ENCODE measurements around the gene ZFAND2B. TPM values are rescaled to one million over a fixed set of nuclear protein-coding genes. Genes with fewer than 3 reads are reported as not detected.

The ZFAND2B gene
- total RNA-seq, 1 donor from 2014 or later = 29.8 TPM

DNA sequence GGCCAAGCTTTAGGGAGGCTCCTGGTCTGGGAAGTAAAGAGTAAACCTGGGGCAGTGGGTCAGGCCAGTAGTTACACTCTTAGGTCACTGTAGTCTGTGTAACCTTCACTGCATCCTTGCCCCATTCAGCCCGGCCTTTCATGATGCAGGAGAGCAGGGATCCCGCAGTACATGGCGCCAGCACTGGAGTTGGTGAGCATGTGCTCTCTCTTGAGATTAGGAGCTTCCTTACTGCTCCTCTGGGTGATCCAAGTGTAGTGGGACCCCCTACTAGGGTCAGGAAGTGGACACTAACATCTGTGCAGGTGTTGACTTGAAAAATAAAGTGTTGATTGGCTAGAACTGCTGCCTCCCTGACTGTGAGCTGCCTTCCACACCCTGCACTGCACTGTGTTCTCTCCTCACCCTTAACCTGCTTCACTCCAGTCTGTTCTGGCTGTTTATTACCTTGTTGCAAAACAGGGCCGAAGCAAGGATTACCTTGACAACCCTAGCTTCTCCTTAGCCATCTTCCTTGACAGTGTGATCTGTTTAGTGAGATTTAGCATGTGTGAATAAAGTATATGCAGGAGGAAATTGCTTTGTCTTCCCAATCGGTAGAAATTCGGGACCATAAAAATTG lies 23.3 kb upstream of the ZFAND2B start:
- Mint-ChIP-seq H3K27me3 (ENCODE audit: low read depth) (no peaks in the 10 kb centered on the region), H3K27ac (ENCODE audit: unreplicated experiment) (no peak overlapping the region), H3K9me3 (ENCODE audit: low read depth) (no peaks in the 10 kb centered on the region), H3K36me3 (ENCODE audit: low read depth) (peaks cover 31% of the 10 kb centered on the region), H3K4me3 (ENCODE audit: unreplicated experiment) (no peak overlapping the region), H3K4me1 (ENCODE audit: low read depth) (peaks cover 12% of the 10 kb centered on the region)
- TF ChIP-seq, protein P1, sequence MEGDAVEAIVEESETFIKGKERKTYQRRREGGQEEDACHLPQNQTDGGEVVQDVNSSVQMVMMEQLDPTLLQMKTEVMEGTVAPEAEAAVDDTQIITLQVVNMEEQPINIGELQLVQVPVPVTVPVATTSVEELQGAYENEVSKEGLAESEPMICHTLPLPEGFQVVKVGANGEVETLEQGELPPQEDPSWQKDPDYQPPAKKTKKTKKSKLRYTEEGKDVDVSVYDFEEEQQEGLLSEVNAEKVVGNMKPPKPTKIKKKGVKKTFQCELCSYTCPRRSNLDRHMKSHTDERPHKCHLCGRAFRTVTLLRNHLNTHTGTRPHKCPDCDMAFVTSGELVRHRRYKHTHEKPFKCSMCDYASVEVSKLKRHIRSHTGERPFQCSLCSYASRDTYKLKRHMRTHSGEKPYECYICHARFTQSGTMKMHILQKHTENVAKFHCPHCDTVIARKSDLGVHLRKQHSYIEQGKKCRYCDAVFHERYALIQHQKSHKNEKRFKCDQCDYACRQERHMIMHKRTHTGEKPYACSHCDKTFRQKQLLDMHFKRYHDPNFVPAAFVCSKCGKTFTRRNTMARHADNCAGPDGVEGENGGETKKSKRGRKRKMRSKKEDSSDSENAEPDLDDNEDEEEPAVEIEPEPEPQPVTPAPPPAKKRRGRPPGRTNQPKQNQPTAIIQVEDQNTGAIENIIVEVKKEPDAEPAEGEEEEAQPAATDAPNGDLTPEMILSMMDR (IDR thresholded peaks at IDR 0.05) = no peak
- DNase-seq (ENCODE audit: low spot score) = no peak

DNA sequence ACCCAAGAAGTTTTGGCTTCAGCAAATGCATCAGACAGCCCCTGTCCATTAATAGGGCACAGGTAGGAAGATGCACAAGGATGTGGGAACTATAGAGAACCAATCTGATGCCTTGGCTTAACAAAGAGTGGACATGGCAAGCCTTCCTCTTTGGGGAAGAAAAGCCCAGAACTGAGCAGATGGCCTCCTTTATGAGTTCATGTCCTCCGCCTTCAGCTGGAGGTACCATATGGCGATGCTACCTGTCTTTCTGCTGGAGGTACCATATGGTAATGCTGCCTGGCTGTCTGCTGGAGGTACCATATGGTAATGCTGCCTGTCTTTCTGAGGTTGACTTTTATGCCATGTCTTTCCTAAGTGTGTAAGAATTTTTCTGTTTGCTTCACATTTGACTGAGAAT lies 22.5 kb upstream of the ZFAND2B start:
- Mint-ChIP-seq H3K4me1 (ENCODE audit: low read depth) (peaks cover 7% of the 10 kb centered on the region), H3K27ac (ENCODE audit: unreplicated experiment) (no peak overlapping the region)

DNA sequence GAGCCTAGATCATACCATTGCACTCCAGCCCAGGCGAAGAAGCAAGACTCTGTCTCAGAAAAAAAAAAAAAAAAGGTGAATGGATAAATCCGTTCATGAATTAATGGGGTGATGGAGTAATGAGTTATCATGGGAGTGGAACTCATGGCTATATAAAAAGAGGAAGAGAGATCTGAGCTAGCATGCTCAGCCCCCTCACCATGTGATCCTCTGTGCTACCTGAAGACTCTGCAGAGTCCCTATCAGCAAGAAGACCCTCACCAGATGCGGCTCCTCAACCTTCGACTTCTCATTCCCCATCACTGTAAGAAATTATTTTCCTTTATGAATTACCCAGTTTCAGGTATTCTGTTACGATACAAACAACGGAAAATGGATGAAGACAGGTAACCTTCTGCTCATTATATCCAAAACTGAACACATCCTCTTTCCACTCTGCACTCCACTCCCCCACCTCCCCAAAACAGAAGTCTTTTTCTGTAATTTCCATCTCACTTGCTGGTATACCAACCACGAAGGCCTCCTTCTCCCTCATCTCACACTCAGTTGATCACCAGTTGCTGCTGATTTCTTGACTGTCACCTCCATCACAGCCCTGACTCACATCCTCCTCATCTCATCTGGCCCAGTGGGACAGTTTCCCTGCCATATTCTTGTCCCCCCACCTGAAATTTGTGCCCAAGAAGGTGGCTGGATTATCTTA lies 19.7 kb upstream of the ZFAND2B start:
- Mint-ChIP-seq H3K9me3 (ENCODE audit: low read depth) (no peaks in the 10 kb centered on the region), H3K27me3 (ENCODE audit: low read depth) (no peaks in the 10 kb centered on the region), H3K4me1 (ENCODE audit: low read depth) (no peaks in the 10 kb centered on the region), H3K27ac (ENCODE audit: unreplicated experiment) (no peak overlapping the region), H3K36me3 (ENCODE audit: low read depth) (peaks cover 17% of the 10 kb centered on the region), H3K4me3 (ENCODE audit: unreplicated experiment) (no peak overlapping the region)
- no peak for DNase-seq (ENCODE audit: low spot score)
- TF ChIP-seq, protein P1 (IDR thresholded peaks at IDR 0.05) = no peak

More for the DNA sequence above, 22.5 kb upstream of the ZFAND2B start:
- no peaks in the 10 kb centered on the region for H3K27me3 Mint-ChIP-seq (ENCODE audit: low read depth)
- no peak for DNase-seq (ENCODE audit: low spot score)
- H3K4me3 Mint-ChIP-seq (ENCODE audit: unreplicated experiment) = no peak overlapping the region
- H3K9me3 Mint-ChIP-seq (ENCODE audit: low read depth) = no peaks in the 10 kb centered on the region
- TF ChIP-seq, protein P1 (IDR thresholded peaks at IDR 0.05) = no peak
- peaks cover 31% of the 10 kb centered on the region for H3K36me3 Mint-ChIP-seq (ENCODE audit: low read depth)

DNA sequence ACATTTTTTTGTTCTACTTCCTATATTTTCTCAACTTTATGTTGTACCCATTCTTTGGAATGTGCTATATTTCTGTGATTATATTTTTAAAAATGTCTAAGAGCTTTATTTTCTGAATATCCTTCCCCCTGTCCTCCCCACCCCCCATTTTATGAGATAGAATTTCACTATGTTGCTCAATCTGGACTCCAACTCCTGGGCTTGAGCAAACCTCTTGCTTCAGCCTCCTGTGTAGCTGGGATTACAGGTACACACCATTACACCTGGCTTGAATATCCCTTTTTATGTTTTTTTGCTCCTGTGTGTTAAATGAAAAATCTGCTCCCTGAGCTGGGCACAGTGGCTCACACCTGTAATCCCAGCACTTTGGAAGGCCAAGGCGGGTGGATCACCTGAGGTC lies 9.2 kb upstream of the ZFAND2B start:
- TF ChIP-seq, protein P1 (IDR thresholded peaks at IDR 0.05) = no peak

DNA sequence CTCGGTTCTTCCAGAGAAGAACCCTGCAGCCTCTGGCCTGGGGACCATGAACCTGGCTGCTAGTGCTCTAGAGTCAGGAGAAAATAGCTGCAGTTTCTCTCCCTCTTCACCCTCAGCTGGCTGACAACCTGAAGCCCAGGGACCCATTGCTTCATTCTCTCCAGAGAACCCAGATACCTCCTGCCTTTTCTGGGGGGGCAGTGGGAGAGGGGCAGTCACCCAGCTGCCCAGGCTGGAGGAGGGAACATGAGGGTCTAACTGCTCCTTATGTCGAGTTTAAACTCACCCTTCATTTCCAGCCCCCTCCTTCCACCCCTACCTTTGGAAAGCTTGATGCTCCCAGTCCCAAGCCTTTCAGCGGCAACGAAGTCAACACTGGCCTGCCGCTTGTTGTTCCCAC lies 7.6 kb upstream of the ZFAND2B start:
- Mint-ChIP-seq H3K27me3 (ENCODE audit: low read depth) (peaks cover 9% of the 10 kb centered on the region), H3K4me1 (ENCODE audit: low read depth) (no peaks in the 10 kb centered on the region), H3K36me3 (ENCODE audit: low read depth) (no peaks in the 10 kb centered on the region), H3K4me3 (ENCODE audit: unreplicated experiment) (no peak overlapping the region), H3K27ac (ENCODE audit: unreplicated experiment) (no peak overlapping the region), H3K9me3 (ENCODE audit: low read depth) (no peaks in the 10 kb centered on the region)
- DNase-seq (ENCODE audit: low spot score) = no peak
- TF ChIP-seq, protein P1 (IDR thresholded peaks at IDR 0.05) = no peak

More for the DNA sequence above, 9.2 kb upstream of the ZFAND2B start:
- Mint-ChIP-seq H3K4me1 (ENCODE audit: low read depth) (no peaks in the 10 kb centered on the region), H3K9me3 (ENCODE audit: low read depth) (no peaks in the 10 kb centered on the region), H3K4me3 (ENCODE audit: unreplicated experiment) (no peak overlapping the region), H3K36me3 (ENCODE audit: low read depth) (no peaks in the 10 kb centered on the region), H3K27ac (ENCODE audit: unreplicated experiment) (no peak overlapping the region), H3K27me3 (ENCODE audit: low read depth) (peaks cover 9% of the 10 kb centered on the region)
- DNase-seq (ENCODE audit: low spot score) = no peak

All from chondrocyte (in vitro differentiated cells).